Activated CD4-positive, alpha-beta T cell treated with anti-CD3 and anti-CD28 coated beads, Interleukin-2, Interleukin-6, amounts not matched to agents 100 ng/mL and 50 ng/mL, durations not matched to agents 16 hours and 8 hours (primary cell): ENCODE results near the gene PPIB.

Source experiments
- DNase-seq: peaks from one replicate; pipeline ENCODE4 v3.0.0-alpha.2; 2020

Gene PPIB

DNA sequence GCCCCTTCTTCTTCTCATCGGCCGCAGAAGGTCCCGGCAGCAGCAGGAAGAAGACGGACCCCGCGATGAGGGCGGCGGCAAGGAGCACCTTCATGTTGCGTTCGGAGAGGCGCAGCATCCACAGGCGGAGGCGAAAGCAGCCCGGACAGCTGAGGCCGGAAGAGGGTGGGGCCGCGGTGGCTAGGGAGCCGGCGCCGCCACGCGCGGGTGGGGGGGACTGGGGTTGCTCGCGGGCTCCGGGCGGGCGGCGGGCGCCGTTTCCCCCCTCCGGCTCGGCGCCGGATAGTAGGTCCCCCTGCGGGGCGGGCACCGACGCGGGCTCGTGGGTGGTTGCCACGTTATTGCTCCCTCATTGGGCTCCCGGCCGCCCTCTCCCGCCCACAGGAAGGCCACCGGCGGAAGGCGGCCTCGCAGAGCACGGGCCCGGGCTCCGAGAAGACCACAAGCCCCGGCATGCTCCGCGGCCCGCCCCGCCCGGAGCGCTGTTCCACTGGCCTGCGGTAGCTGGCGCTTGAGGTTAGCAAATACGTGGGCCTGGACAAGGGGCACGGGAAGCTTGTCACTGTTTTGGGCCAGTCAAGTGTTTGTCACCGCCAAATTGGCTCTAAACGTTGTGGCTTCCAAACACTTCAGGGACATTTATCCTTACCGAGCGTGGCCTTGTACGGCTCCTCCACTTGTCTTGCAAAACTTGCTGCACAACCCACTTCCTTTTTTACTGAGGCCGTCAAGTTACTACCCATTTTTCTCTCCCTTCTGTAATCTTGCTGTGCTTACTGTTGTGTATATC lies at the start of gene PPIB:
Gene PPIB (minus strand): TSS at position 154 of the 790 bp plus-strand sequence. CDS start 36 bp downstream, at position 118.
- DNase-seq: peak; percentile 99

GRCh38 chr15:64211696-64212095 lies 48.9 kb upstream of the PPIB start:
- no peak for DNase-seq

DNA sequence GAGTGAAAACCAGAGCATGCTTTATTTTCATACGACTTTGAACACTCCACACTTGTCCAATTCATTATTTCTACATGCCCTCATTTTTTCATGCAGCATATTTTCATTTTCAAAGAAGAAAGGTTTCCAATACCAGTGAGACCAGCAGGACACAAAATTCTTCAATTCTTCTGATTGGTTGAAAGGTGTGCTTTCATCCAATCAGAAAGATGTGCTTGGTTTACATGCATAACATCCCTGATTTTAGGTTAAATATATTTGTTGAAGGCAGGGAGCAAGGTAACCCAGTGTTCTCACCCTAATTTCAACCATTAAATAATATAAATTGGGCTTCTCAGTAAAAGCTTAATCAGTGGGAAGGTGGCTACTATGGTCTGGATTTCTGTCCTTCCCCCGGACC lies 47.5 kb upstream of the PPIB start:
- no peak for DNase-seq

GRCh38 chr15:64209680-64210334 lies 47.0 kb upstream of the PPIB start:
- peak; percentile 51 for DNase-seq

- DNase-seq: no peak
Observed at GRCh38 chr15:64205202-64205601, 42.4 kb upstream of the PPIB start.

GRCh38 chr15:64197425-64197824 lies 34.6 kb upstream of the PPIB start:
- no peak for DNase-seq

GRCh38 chr15:64193971-64194370 lies 31.1 kb upstream of the PPIB start:
- no peak for DNase-seq

- no peak for DNase-seq
Observed at GRCh38 chr15:64191971-64192830, 29.4 kb upstream of the PPIB start.

DNA sequence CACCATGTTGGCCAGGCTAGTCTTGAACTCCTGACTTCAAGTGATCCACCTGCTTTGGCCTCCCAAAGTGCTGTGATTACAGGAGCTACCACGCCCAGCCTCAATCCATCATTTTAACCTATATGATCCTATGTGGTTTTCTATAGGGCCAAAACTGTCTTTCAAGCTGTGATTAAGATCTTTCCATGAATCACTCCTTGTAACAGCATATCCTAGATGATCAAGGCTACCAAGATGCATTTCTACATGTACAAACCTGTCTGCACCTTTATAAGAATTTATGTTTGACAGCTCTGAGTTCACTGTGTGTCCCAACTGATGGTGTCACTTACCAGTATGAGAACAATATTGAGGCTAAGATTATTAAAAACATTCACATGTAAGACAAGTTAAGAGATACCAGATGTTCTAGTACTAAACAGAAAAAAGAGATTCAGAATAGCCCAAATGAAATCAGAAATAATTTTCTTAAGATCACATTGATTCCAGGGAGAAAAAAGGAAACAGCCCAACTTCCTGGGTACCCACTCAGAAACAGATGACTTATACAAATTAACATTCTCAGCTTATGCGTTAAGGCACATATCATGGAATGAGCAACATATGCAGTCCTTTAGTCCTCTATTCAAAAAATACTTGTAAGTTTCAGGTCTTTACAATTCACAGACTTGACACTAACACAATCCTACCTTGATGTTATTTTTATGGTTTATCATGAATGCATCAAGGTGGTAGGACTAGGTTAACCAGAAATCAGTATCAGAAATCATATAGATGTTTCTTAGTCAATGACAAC lies 24.8 kb upstream of the PPIB start:
- DNase-seq: peak; percentile 13

GRCh38 chr15:64185146-64185911 lies 22.5 kb upstream of the PPIB start:
- DNase-seq: no peak

GRCh38 chr15:64182859-64183370 lies 20.1 kb upstream of the PPIB start:
- no peak for DNase-seq

GRCh38 chr15:64180235-64180824 lies 17.5 kb upstream of the PPIB start:
- DNase-seq: no peak

DNA sequence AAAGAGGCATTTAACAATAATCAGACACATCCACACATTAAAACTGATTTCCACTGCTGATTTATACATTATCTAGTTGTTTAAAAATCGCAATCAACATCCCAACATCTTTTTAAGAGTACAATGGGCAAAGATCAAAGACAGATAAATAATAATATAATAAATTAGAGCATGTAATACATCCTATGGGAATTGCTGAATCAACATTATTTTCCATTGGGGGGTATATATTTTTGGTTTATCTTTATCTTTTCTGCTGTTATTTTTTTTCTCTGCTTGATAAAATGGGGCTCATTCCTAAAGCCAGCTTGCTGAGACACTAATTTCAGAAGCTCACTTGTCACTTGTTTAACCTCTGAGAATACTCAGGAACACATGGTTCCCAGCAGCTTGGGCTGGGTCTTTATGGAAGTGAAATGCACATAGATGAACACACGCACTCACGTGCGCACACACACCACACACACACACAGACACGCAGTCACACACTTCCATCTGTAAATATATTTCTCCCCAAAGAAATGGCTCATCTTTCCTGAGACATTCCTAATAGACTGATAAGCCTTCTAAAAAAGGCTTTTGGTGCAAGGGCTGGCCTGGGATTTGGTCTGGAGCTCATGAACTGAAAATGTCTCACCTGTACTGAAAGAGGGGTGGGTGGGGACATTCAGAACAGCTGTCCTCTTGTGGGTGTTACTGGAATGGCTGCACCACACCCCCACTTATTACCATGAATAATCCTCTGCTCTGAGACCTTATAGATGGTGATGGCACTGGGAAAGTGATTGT lies 3.5 kb upstream of the PPIB start:
- no peak for DNase-seq

DNA sequence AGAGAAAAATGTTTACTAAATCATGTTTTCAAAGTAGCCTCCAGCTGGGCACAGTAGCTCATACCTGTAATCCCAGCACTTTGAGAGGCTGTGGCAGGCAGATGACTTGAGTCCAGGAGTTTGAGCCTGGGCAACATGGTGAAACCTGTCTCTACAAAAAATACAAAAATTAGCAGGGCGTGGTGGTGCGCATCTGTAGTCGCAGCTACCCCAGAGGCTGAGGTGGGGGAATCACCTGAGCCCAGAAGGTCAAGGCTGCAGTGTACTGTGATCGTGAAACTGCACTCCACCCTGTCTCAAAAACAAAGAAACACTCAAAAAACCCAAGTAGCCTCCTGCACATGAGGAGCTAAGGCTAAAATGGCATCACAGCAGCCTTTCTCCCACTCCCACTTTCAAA lies 1.6 kb upstream of the PPIB start:
- no peak for DNase-seq

DNA sequence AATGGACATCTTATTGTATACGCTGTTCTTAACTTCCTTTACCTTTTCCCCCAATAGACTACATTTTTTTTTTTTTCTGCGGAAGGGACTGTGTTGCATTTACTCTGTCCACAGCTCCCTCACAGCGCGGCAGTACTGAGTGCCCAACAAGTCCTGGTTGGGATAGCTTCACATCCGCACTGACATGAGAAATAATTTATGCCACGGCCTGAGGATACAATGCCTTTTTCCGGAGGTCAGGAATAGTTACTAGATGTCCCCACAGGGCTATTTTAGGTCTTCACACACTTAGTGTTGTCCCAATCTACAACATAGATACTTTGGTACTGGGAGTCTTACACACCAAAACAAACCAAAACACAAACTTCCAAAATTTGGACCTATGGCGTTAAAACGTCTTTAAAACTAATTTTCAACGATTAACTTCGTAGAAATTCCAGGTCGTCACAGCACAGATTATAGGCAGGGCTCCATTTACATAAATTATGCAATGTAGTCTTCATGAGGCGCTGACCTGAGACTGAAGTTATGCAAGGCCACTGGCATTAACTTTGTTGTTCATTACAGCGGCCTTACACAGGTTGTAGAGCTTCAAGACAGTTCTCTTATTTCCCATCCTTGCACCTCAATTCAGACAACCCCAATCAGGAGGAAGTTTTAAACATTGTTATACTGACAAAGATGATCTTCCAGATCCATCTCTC lies 989 bp upstream of the PPIB start:
- no peak for DNase-seq

DNA sequence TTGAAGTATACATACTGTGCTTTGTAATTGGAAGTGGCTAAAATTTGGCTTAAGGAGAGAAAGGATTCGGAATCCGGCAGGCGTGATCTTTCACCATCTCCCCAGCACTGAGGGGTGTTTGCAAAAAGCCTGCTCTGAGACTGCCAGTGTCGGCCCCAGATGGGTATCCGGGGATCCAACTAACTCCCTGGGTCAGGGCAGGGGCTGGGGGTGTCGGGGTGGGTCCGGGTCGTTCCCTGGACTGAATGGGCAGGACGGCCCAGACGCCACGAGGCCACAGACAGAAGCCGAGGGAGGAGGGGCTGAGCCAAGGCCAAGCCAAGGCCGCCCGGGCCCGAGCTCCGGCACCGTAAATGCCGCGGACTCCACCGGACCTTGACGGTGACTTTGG lies 349 bp downstream of the PPIB start:
- no peak for DNase-seq

GRCh38 chr15:64161688-64162477 lies 939 bp downstream of the PPIB start:
- DNase-seq: no peak

DNA sequence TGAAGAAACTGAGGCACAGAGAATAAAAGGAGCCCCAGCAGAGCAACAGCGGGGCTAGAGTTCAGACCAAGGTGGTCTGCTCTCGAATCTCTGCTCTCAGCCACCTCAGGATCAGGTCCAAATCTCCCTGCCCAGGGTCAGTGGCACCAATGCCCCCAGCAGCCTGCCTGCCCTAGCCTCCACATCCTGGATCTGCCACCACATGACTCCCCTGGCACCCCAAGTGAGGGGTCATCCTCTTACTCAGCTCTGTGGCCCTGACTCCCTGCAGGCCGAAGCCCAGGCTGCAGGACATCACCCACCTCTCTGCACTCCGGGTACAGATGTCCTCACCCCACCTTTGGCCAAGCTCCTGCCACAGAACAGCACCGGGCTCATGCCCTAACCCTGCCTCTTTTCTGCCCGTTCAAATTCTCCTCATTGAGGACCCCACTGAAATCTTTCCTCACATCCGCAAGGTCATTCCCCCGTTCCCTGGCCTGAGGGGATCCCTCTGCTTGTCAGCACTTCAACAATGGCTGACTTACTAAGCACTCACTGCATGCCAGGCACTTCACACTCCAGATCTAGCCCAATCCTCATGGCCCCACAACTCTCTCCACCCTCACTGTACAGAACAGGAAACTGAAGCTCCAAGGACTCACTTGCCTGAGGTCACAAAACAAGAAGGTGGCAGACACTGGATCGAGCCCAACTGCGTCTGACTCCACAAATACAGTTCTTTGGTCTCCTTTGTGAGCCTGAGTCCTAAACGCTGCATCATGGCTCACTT lies 4.3 kb downstream of the PPIB start:
- DNase-seq: no peak
